Activated CD8-positive, alpha-beta T cell treated with anti-CD3 and anti-CD28 coated beads for 36 hours (primary cell): ENCODE measurements around the gene ANKRD28. TPM values are rescaled to one million over a fixed set of nuclear protein-coding genes. Genes with fewer than 3 reads are reported as not detected.
"Not testable (repeated sequence)": the region's sequence is repeated elsewhere in the genome, so short reads cannot be mapped to it uniquely, and the experiment has no call there.

Source experiments
- ATAC-seq: fragments of 200-7000 bp; cut with Tn5 transposase; one replicate; pipeline ENCODE4 v1.10.0; 2021; ENCODE audit warnings: mild to moderate bottlenecking, moderate library complexity
- CTCF ChIA-PET: fragments of 350-600 bp; sonication (Branson Sonifier 250); formaldehyde crosslinking; loops from one replicate; lab custom pipeline; 2021; ENCODE audit warnings: antibody characterized with exemption; lab: Charles Lee
- POLR2A ChIA-PET: fragments of 350-600 bp; sonication (Branson Sonifier 250); formaldehyde crosslinking; loops from one replicate; lab custom pipeline; 2021; ENCODE audit warnings: antibody characterized with exemption; lab: Charles Lee
- DNase-seq: peaks from one replicate; pipeline ENCODE4 v3.0.0-alpha.2; 2020
- H3K27ac Mint-ChIP-seq: one replicate; pipeline ENCODE4 v1.8.0; 2021; ENCODE audit warnings: mild to moderate bottlenecking, mixed read lengths
- H3K27me3 Mint-ChIP-seq: one replicate; pipeline ENCODE4 v1.8.0; 2021; ENCODE audit warnings: mixed read lengths
- H3K36me3 Mint-ChIP-seq: one replicate; pipeline ENCODE4 v1.8.0; 2021; ENCODE audit warnings: low read depth, mixed read lengths
- H3K4me1 Mint-ChIP-seq: one replicate; pipeline ENCODE4 v1.8.0; 2021; ENCODE audit warnings: low read depth, mixed read lengths
- H3K4me3 Mint-ChIP-seq: one replicate; pipeline ENCODE4 v1.8.0; 2021; ENCODE audit warnings: mild to moderate bottlenecking, moderate library complexity, mixed read lengths
- H3K9me3 Mint-ChIP-seq: one replicate; pipeline ENCODE4 v1.8.0; 2021; ENCODE audit warnings: mixed read lengths
- intact Hi-C: fragments of 100-400 bp; cut with micrococcal nuclease; formaldehyde crosslinking; loops from one replicate; pipeline ENCODE4 v1.10.0; 2022
- total RNA-seq, 2 experiments: library from RNA; stranded (reverse); gene quantifications; one replicate each; pipeline ENCODE4 v1.2.3, GENCODE V29; 2021
- TF ChIP-seq, protein P1 (sequence below): fragments of 200-600 bp; IDR thresholded peaks from one replicate; pipeline ENCODE4 v1.8.0; 2022; ENCODE audit warnings: antibody characterized with exemption, mild to moderate bottlenecking

Gene ANKRD28
- total RNA-seq, 2 experiments from 2014 or later: 32.9 to 35.3 TPM

DNA sequence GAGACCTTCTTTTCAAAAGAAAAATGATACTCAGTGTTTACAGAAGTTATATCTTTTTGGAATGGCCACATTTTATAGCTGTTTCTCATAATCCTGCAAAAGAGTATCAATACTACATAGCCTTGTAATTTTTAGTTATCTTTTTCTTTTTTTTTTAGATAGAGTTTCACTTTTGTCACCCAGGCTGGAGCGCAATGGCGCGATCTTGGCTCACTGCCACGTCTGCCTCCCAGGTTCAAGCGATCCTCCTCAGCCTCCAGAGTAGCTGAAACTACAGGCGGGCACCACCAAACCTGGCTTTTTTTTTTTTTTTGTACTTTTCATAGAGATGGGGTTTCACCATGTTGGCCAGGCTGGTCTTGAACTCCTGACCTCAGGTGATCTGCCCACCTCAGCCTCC is 53.6 kb downstream of the ANKRD28 start:
- ChIA-PET CTCF (interaction anchor here (1.2 kb wide), 1 partner anchor 105 kb away, joined by 3 read pairs; no protein-coding TSS in a partner anchor), POLR2A (interaction anchor here (1.7 kb wide), 1 partner anchor 12 kb away, joined by 4 read pairs; no protein-coding TSS in a partner anchor)
- TF ChIP-seq, protein P1, sequence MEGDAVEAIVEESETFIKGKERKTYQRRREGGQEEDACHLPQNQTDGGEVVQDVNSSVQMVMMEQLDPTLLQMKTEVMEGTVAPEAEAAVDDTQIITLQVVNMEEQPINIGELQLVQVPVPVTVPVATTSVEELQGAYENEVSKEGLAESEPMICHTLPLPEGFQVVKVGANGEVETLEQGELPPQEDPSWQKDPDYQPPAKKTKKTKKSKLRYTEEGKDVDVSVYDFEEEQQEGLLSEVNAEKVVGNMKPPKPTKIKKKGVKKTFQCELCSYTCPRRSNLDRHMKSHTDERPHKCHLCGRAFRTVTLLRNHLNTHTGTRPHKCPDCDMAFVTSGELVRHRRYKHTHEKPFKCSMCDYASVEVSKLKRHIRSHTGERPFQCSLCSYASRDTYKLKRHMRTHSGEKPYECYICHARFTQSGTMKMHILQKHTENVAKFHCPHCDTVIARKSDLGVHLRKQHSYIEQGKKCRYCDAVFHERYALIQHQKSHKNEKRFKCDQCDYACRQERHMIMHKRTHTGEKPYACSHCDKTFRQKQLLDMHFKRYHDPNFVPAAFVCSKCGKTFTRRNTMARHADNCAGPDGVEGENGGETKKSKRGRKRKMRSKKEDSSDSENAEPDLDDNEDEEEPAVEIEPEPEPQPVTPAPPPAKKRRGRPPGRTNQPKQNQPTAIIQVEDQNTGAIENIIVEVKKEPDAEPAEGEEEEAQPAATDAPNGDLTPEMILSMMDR: no peak
- ATAC-seq (no peak), DNase-seq (no peak)
- Mint-ChIP-seq H3K4me1 (peaks cover 39% of the 10 kb centered on the region), H3K9me3 (peaks cover 37% of the 10 kb centered on the region), H3K27ac (no peak overlapping the region), H3K27me3 (no peaks in the 10 kb centered on the region), H3K4me3 (no peak overlapping the region), H3K36me3 (peaks cover 61% of the 10 kb centered on the region)
- intact Hi-C loops: no loop called here

DNA sequence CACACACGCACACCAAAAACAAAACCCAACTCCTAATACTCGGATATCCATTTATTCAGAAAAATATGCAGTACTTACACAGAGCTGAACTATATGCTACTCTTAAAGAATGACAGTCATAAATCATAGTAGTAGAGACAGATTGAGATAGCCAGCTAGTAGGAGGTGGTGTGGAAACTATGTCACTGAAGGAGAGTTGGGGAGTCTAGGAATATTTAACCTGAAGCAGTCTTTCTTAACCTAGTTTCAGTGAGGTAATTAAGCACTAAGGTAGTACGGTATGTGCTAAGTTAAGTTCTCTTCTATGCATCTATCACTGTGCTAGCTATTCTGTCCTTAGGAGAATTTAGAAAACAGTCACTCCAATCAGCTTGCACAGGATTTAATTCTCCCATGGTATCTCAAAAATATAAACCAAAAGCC is 54.2 kb downstream of the ANKRD28 start:
- CTCF ChIA-PET: interaction anchor here (0.9 kb wide), 1 partner anchor 69 kb away, joined by 4 read pairs; no protein-coding TSS in a partner anchor
- Mint-ChIP-seq H3K4me1 (peaks cover 39% of the 10 kb centered on the region), H3K9me3 (peaks cover 43% of the 10 kb centered on the region), H3K27ac (peak overlapping the region; percentile 1), H3K27me3 (no peaks in the 10 kb centered on the region), H3K4me3 (no peak overlapping the region), H3K36me3 (peaks cover 65% of the 10 kb centered on the region)
- intact Hi-C loops: no loop called here
- TF ChIP-seq, protein P1: no peak
- ATAC-seq: no peak
- POLR2A ChIA-PET: interaction anchor here (0.6 to 1.7 kb wide), 2 partner anchors 12 to 91 kb away, joined by 3 to 4 read pairs; no protein-coding TSS in a partner anchor
- DNase-seq: no peak

DNA sequence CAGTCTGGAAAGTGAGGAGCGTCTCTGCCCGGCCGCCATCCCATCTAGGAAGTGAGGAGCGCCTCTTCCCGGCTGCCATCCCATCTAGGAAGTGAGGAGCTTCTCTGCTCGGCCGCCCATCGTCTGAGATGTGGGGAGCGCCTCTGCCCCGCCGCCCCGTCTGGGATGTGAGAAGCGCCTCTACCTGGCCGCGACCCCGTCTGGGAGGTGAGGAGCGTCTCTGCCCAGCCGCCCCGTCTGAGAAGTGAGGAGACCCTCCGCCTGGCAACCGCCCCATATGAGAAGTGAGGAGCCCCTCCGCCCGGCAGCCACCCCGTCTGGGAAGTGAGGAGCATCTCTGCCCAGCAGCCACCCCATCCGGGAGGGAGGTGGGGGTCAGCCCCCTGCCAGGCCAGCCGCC is 55.5 kb downstream of the ANKRD28 start:
- H3K4me3 Mint-ChIP-seq, intact Hi-C loops, CTCF ChIA-PET, POLR2A ChIA-PET, DNase-seq, H3K27ac Mint-ChIP-seq, H3K27me3 Mint-ChIP-seq, ATAC-seq: not testable (repeated sequence)
- Mint-ChIP-seq H3K36me3 (peaks cover 64% of the 10 kb centered on the region), H3K4me1 (peaks cover 29% of the 10 kb centered on the region), H3K9me3 (peaks cover 44% of the 10 kb centered on the region)

DNA sequence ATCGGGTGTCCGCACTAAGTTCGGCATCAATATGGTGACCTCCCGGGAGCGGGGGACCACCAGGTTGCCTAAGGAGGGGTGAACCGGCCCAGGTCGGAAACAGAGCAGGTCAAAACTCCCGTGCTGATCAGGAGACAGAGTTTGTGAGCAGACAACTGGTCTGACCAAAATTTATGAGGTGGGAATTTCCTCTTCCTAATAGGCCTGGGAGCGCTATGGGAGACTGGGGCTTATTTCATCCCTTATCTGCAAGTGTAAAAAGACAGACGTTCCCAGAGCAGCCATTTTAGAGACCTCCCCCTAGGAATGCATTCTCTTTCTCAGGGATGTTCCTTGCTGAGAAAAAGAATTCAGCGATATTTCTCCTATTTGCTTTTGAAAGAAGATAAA is 59.2 kb downstream of the ANKRD28 start:
- CTCF ChIA-PET, ATAC-seq, POLR2A ChIA-PET, H3K4me1 Mint-ChIP-seq, H3K27me3 Mint-ChIP-seq, intact Hi-C loops, H3K4me3 Mint-ChIP-seq, DNase-seq, H3K27ac Mint-ChIP-seq: not testable (repeated sequence)
- peaks cover 31% of the 10 kb centered on the region for H3K9me3 Mint-ChIP-seq
- H3K36me3 Mint-ChIP-seq: peaks cover 55% of the 10 kb centered on the region

DNA sequence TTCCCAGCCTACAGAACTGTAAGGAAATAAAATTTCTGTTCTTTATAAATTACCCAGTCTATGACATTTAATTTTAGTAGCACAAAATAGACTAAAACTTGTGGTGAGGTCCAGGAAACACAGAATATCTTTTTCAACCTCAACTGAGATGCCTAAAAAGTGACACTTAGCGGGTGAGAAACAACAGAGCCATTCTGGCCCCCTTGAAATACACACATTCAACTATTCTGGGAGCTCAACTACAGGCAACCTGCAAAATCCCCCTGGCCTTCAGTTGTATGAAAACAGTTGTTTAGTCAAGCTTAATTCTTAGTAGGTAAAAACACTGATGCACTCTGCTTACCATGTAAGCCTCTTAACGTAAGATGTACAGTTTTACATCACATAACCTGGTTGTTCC is 66.8 kb downstream of the ANKRD28 start:
- intact Hi-C loops: no loop called here
- H3K27ac Mint-ChIP-seq: no peak overlapping the region
- DNase-seq (no peak), ATAC-seq (no peak)
- CTCF ChIA-PET: interaction anchor here (1.2 kb wide), 1 partner anchor 100 kb away, joined by 3 read pairs; no protein-coding TSS in a partner anchor
- H3K4me3 Mint-ChIP-seq: no peak overlapping the region
- no peaks in the 10 kb centered on the region for H3K9me3 Mint-ChIP-seq
- peaks cover 8% of the 10 kb centered on the region for H3K4me1 Mint-ChIP-seq
- no peaks in the 10 kb centered on the region for H3K27me3 Mint-ChIP-seq
- H3K36me3 Mint-ChIP-seq: peaks cover 33% of the 10 kb centered on the region
- TF ChIP-seq, protein P1: no peak
- POLR2A ChIA-PET: interaction anchor here (0.7 kb wide), 2 partner anchors 79 to 303 kb away, joined by 3 to 4 read pairs; no protein-coding TSS in a partner anchor

DNA sequence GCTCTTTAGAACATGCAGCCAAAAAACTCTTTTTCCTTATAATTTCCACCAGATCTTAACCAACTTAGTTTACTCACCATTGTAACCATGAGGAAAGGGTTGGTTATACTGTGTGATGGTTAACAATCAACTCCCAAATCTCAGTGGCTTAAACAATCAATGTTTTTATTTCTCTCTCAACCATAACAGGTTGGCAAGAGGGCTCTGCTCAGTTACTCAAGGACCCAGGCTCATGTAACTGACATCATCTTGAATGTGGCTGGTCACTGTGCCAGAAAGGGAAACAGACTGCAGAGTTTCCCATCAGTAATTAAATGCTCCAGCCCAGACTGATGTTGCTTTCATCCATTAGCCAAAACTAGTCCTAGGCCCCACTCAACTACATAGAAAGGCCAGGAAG is 69.0 kb downstream of the ANKRD28 start:
- H3K9me3 Mint-ChIP-seq: no peaks in the 10 kb centered on the region
- ATAC-seq (no peak), DNase-seq (no peak)
- no peak overlapping the region for H3K27ac Mint-ChIP-seq
- ChIA-PET CTCF (no interaction called here), POLR2A (interaction anchor here (1.1 kb wide), 1 partner anchor 8 kb away, joined by 3 read pairs; no protein-coding TSS in a partner anchor)
- no peaks in the 10 kb centered on the region for H3K27me3 Mint-ChIP-seq
- peaks cover 30% of the 10 kb centered on the region for H3K36me3 Mint-ChIP-seq
- TF ChIP-seq, protein P1: no peak
- H3K4me1 Mint-ChIP-seq: peaks cover 14% of the 10 kb centered on the region
- no peak overlapping the region for H3K4me3 Mint-ChIP-seq
- intact Hi-C loops: no loop called here
